K562 (cell line): ENCODE results near the gene C1QTNF5. TPM values are rescaled to one million over a fixed set of nuclear protein-coding genes. Genes with fewer than 3 reads are reported as not detected.

ENCODE experiments used
- FOXK1 ChIP-seq: sonication (generic); formaldehyde crosslinking; IDR thresholded peaks from 2 replicates; pipeline ENCODE4 v1.8.0; 2022; ENCODE audit warnings: missing genetic modification reagents, mild to moderate bottlenecking, borderline replicate concordance
- KAT2B ChIP-seq: IDR thresholded peaks from one replicate; pipeline ENCODE4 v1.6.1; 2012; ENCODE audit warnings: low read depth, mild to moderate bottlenecking, control low read depth, inconsistent platforms, low read length, moderate library complexity
- KHSRP ChIP-seq: fragments of 450-650 bp; IDR thresholded peaks from 2 replicates; pipeline ENCODE4 v1.6.1; 2017
- PCBP2 ChIP-seq: fragments of 200-400 bp; formaldehyde crosslinking; IDR thresholded peaks from 2 replicates; pipeline ENCODE4 v1.6.1; 2018; ENCODE audit warnings: low read length, low read depth, mild to moderate bottlenecking, moderate library complexity; ENCODE audit not compliant: poor library complexity, severe bottlenecking
- RBM22 ChIP-seq: fragments of 200-400 bp; formaldehyde crosslinking; IDR thresholded peaks from 2 replicates; pipeline ENCODE4 v1.6.1; 2018; ENCODE audit warnings: low read length, low read depth; ENCODE audit not compliant: poor library complexity, severe bottlenecking
- TEAD4 ChIP-seq, 2 experiments: sonication (generic) in 1 of 2; formaldehyde crosslinking in 1 of 2; IDR thresholded peaks; 2 replicates each; pipeline versions ENCODE4 v1.6.1 to v1.8.0; 2012 to 2022; ENCODE audit warnings: borderline replicate concordance in 1 of 2, inconsistent platforms in 1 of 2, low read length in 1 of 2, mild to moderate bottlenecking in 1 of 2, missing genetic modification reagents in 1 of 2
- ZNF695 ChIP-seq: fragments of 450-650 bp; formaldehyde crosslinking; IDR thresholded peaks from 2 replicates; pipeline ENCODE4 v1.4.0; 2020; ENCODE audit warnings: mild to moderate bottlenecking, moderate library complexity
- ZZZ3 ChIP-seq: fragments of 450-650 bp; IDR thresholded peaks from 2 replicates; pipeline ENCODE4 v1.6.1; 2016; ENCODE audit warnings: antibody characterized with exemption, mild to moderate bottlenecking, moderate library complexity
- polyA plus RNA-seq, 8 experiments: library from polyadenylated mRNA; depleted of rRNA in 4 of 8; stranded (reverse) in 5 of 8; unstranded in 3 of 8; fragments of >200 nt; fragmentation: Nextera tagmentation in 2 of 8; fragmentation: Illumina TruSeq in 1 of 8; extraction: Ambion mirVana in 2 of 8; extraction: Trizol in 1 of 8; gene quantifications; 2 replicates each; pipeline versions ENCODE4 v1.2.1 to v1.2.3, GENCODE V29; 2011 to 2014; ENCODE audit warnings: inconsistent platforms in 1 of 8, missing spikeins in 1 of 8
- total RNA-seq, 7 experiments: library from RNA; depleted of rRNA in 6 of 7; stranded (reverse); fragments of >200 nt in 6 of 7; fragmentation: Illumina TruSeq in 2 of 7; extraction: Trizol in 2 of 7; gene quantifications; 2 replicates each; pipeline versions ENCODE4 v1.2.1 to v1.2.3, GENCODE V29; 2011 to 2021; ENCODE audit warnings: low replicate concordance in 1 of 7
- TF ChIP-seq, protein P1 (sequence below): fragments of 250-450 bp; sonication (Bioruptor Pico); IDR thresholded peaks from 2 replicates; pipeline ENCODE4 v1.6.1; 2021; ENCODE audit warnings: mild to moderate bottlenecking

Gene C1QTNF5
- total and polyA plus RNA-seq, 9 of the 15 experiments (the other 6 are each of a cell fraction or from before 2014, with no cell fraction given), result 0.07 to 0.76 (median 0.24) TPM; not detected in 1

- TF ChIP-seq, protein P1, sequence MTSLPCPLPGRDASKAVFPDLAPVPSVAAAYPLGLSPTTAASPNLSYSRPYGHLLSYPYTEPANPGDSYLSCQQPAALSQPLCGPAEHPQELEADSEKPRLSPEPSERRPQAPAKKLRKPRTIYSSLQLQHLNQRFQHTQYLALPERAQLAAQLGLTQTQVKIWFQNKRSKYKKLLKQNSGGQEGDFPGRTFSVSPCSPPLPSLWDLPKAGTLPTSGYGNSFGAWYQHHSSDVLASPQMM (CRISPR knock-in tag), result no peak
- TF ChIP-seq ZNF695 (CRISPR knock-in tag) (no peak), PCBP2 (no peak), RBM22 (peak; percentile 62), ZZZ3 (no peak), KAT2B (no peak), KHSRP (no peak), TEAD4 (IDR thresholded peaks at IDR 0.05; ENCODE audit: low read length) (no peak), TEAD4 (CRISPR knock-in tag; IDR thresholded peaks at IDR 0.05; ENCODE audit: borderline replicate concordance) (0 out of 2 replicates have a peak, but pooled peaks have one; percentile 55), FOXK1 (CRISPR knock-in tag) (peak; percentile 61; the same call in 1 of the 2 replicates)
These were observed 24.5 kb downstream of the C1QTNF5 start (continued) for GRCh38 chr11:119316016-119316728.
